ENCODE measurements around the gene ATXN1.

DNA sequence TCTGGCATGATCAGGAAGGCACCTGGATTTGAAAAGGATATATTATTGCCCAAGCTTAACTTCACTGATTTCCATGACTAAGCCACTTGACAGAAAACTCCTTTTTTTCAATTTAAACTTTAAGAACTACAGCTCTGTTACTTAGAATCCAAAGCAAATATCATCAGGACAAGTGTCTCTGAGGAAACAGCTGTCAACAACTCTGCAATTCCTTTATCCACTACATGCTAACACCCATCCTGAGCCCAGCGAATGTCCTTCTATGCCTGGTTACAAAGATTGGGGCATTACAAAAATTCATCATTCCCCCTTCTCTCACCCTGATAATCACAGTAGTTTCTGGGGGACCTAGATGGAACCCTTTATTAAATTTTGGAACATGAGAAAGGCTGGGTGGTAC, 386.1 kb downstream of the ATXN1 start:
- TF ChIP-seq ZNF713 (CRISPR knock-in tag; IDR thresholded peaks at IDR 0.05): no peak
- TF ChIP-seq, protein P1, sequence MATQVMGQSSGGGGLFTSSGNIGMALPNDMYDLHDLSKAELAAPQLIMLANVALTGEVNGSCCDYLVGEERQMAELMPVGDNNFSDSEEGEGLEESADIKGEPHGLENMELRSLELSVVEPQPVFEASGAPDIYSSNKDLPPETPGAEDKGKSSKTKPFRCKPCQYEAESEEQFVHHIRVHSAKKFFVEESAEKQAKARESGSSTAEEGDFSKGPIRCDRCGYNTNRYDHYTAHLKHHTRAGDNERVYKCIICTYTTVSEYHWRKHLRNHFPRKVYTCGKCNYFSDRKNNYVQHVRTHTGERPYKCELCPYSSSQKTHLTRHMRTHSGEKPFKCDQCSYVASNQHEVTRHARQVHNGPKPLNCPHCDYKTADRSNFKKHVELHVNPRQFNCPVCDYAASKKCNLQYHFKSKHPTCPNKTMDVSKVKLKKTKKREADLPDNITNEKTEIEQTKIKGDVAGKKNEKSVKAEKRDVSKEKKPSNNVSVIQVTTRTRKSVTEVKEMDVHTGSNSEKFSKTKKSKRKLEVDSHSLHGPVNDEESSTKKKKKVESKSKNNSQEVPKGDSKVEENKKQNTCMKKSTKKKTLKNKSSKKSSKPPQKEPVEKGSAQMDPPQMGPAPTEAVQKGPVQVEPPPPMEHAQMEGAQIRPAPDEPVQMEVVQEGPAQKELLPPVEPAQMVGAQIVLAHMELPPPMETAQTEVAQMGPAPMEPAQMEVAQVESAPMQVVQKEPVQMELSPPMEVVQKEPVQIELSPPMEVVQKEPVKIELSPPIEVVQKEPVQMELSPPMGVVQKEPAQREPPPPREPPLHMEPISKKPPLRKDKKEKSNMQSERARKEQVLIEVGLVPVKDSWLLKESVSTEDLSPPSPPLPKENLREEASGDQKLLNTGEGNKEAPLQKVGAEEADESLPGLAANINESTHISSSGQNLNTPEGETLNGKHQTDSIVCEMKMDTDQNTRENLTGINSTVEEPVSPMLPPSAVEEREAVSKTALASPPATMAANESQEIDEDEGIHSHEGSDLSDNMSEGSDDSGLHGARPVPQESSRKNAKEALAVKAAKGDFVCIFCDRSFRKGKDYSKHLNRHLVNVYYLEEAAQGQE (IDR thresholded peaks at IDR 0.05; ENCODE audit: borderline replicate concordance in 1 of 2, low read depth in 1 of 2, low read length in 2 of 2): no peak
- TF ChIP-seq ZNF768 (CRISPR knock-in tag; IDR thresholded peaks at IDR 0.05): no peak
- TF ChIP-seq MYNN (CRISPR knock-in tag; IDR thresholded peaks at IDR 0.05; ENCODE audit: low read depth): no peak
- no peak for TF ChIP-seq ZNF260 (CRISPR knock-in tag; IDR thresholded peaks at IDR 0.05; ENCODE audit: borderline replicate concordance, low read depth)
- TF ChIP-seq, protein P2, sequence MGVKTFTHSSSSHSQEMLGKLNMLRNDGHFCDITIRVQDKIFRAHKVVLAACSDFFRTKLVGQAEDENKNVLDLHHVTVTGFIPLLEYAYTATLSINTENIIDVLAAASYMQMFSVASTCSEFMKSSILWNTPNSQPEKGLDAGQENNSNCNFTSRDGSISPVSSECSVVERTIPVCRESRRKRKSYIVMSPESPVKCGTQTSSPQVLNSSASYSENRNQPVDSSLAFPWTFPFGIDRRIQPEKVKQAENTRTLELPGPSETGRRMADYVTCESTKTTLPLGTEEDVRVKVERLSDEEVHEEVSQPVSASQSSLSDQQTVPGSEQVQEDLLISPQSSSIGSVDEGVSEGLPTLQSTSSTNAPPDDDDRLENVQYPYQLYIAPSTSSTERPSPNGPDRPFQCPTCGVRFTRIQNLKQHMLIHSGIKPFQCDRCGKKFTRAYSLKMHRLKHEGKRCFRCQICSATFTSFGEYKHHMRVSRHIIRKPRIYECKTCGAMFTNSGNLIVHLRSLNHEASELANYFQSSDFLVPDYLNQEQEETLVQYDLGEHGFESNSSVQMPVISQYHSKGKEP (CRISPR knock-in tag; IDR thresholded peaks at IDR 0.05): no peak
- TF ChIP-seq, protein P3, sequence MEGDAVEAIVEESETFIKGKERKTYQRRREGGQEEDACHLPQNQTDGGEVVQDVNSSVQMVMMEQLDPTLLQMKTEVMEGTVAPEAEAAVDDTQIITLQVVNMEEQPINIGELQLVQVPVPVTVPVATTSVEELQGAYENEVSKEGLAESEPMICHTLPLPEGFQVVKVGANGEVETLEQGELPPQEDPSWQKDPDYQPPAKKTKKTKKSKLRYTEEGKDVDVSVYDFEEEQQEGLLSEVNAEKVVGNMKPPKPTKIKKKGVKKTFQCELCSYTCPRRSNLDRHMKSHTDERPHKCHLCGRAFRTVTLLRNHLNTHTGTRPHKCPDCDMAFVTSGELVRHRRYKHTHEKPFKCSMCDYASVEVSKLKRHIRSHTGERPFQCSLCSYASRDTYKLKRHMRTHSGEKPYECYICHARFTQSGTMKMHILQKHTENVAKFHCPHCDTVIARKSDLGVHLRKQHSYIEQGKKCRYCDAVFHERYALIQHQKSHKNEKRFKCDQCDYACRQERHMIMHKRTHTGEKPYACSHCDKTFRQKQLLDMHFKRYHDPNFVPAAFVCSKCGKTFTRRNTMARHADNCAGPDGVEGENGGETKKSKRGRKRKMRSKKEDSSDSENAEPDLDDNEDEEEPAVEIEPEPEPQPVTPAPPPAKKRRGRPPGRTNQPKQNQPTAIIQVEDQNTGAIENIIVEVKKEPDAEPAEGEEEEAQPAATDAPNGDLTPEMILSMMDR (CRISPR knock-in tag; IDR thresholded peaks at IDR 0.05): no peak
- TF ChIP-seq MEIS1 (CRISPR knock-in tag; IDR thresholded peaks at IDR 0.05; ENCODE audit: borderline replicate concordance): no peak
- TF ChIP-seq, protein P4, sequence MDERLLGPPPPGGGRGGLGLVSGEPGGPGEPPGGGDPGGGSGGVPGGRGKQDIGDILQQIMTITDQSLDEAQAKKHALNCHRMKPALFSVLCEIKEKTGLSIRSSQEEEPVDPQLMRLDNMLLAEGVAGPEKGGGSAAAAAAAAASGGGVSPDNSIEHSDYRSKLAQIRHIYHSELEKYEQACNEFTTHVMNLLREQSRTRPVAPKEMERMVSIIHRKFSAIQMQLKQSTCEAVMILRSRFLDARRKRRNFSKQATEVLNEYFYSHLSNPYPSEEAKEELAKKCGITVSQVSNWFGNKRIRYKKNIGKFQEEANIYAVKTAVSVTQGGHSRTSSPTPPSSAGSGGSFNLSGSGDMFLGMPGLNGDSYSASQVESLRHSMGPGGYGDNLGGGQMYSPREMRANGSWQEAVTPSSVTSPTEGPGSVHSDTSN (CRISPR knock-in tag; IDR thresholded peaks at IDR 0.05): no peak
- TF ChIP-seq, protein P5, sequence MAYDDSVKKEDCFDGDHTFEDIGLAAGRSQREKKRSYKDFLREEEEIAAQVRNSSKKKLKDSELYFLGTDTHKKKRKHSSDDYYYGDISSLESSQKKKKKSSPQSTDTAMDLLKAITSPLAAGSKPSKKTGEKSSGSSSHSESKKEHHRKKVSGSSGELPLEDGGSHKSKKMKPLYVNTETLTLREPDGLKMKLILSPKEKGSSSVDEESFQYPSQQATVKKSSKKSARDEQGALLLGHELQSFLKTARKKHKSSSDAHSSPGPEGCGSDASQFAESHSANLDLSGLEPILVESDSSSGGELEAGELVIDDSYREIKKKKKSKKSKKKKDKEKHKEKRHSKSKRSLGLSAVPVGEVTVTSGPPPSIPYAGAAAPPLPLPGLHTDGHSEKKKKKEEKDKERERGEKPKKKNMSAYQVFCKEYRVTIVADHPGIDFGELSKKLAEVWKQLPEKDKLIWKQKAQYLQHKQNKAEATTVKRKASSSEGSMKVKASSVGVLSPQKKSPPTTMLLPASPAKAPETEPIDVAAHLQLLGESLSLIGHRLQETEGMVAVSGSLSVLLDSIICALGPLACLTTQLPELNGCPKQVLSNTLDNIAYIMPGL (CRISPR knock-in tag; IDR thresholded peaks at IDR 0.05; ENCODE audit: borderline replicate concordance in 1 of 2, low read depth in 1 of 2): no peak
